ENCODE measurements around the gene P3R3URF.

Gene P3R3URF

GRCh38 chr1:46193984-46194570, 17.8 kb upstream of the P3R3URF start:
- DNase-seq, result no peak

- DNase-seq, result no peak
These were observed 17.0 kb upstream of the P3R3URF start for GRCh38 chr1:46193285-46193684.

GRCh38 chr1:46192171-46192570, 15.9 kb upstream of the P3R3URF start:
- no peak for DNase-seq

GRCh38 chr1:46191033-46191701, 14.9 kb upstream of the P3R3URF start:
- no peak for DNase-seq

- no peak for DNase-seq
These were observed 14.3 kb upstream of the P3R3URF start for GRCh38 chr1:46190539-46190938.

GRCh38 chr1:46188295-46189030, 12.2 kb upstream of the P3R3URF start:
- no peak for DNase-seq

GRCh38 chr1:46187106-46187869, 11.0 kb upstream of the P3R3URF start:
- DNase-seq, result no peak

- no peak for DNase-seq
These were observed 9.8 kb upstream of the P3R3URF start for GRCh38 chr1:46186076-46186475.

GRCh38 chr1:46184920-46185658, 8.8 kb upstream of the P3R3URF start:
- no peak for DNase-seq

GRCh38 chr1:46183926-46184557, 7.8 kb upstream of the P3R3URF start:
- no peak for DNase-seq

GRCh38 chr1:46183079-46183847, 7.0 kb upstream of the P3R3URF start:
- no peak for DNase-seq

- no peak for DNase-seq
These were observed 5.3 kb upstream of the P3R3URF start for GRCh38 chr1:46181343-46182260.

- DNase-seq, result no peak
These were observed 3.9 kb upstream of the P3R3URF start for GRCh38 chr1:46180082-46180616.

GRCh38 chr1:46179138-46180081, 3.1 kb upstream of the P3R3URF start:
- DNase-seq, result peak; percentile 42

- no peak for DNase-seq
These were observed 1.0 kb downstream of the P3R3URF start for GRCh38 chr1:46175243-46175642.

- no peak for DNase-seq
These were observed 1.6 kb downstream of the P3R3URF start, which contains the start of gene TSPAN1 for GRCh38 chr1:46174448-46175231. TSPAN1 (plus strand) TSS chr1:46175087; CDS start chr1:46181108, 6,021 bp downstream.

- DNase-seq, result no peak
These were observed 2.9 kb downstream of the P3R3URF start for GRCh38 chr1:46173361-46173856.

GRCh38 chr1:46172321-46172720, 4.0 kb downstream of the P3R3URF start:
- no peak for DNase-seq

Data from NCI-H1048 (cell line).